Esophagus muscularis mucosa (tissue), 4 donors: ENCODE data around the gene PLAGL2.

Experiments
- CTCF ChIP-seq, 3 experiments: fragments of 200-600 bp in 2 of 3; fragments of 450-650 bp in 1 of 3; sonication (generic) in 2 of 3; IDR thresholded peaks; one replicate each; pipeline ENCODE4 v1.5.1; 2017 to 2019; ENCODE audit warnings: antibody characterized with exemption in 3 of 3, mild to moderate bottlenecking in 2 of 3, moderate library complexity in 1 of 3
- EP300 ChIP-seq: sonication (generic); formaldehyde crosslinking; IDR thresholded peaks from one replicate; pipeline ENCODE4 v1.6.1; 2017; ENCODE audit warnings: antibody characterized with exemption
- POLR2A ChIP-seq: fragments of 450-650 bp; IDR thresholded peaks from one replicate; pipeline ENCODE4 v1.6.1; 2017; ENCODE audit warnings: antibody characterized with exemption, moderate library complexity, mild to moderate bottlenecking, low read depth
- POLR2AphosphoS5 ChIP-seq, 2 donors: sonication (generic); formaldehyde crosslinking; IDR thresholded peaks; one replicate each; pipeline ENCODE4 v1.6.1; 2017; ENCODE audit warnings: antibody characterized with exemption in 2 of 2

- TF ChIP-seq CTCF (IDR thresholded peaks at IDR 0.05) (no peak), POLR2A (no peak), EP300 (no peak), POLR2AphosphoS5 (IDR thresholded peaks at IDR 0.05) (no peak)
Measured at GRCh38 chr20:32150291-32150848, 57.2 kb downstream of the PLAGL2 start.
